Tongue (tissue), 2 donors: ENCODE data around the gene GARNL3. TPM values are rescaled to one million over a fixed set of nuclear protein-coding genes. Genes with fewer than 3 reads are reported as not detected.

Experiments
- DNase-seq: peaks from one replicate; pipeline ENCODE4 v3.0.0-alpha.2; 2015
- total RNA-seq: library from RNA; depleted of rRNA; stranded (reverse); fragments of >200 nt; gene quantifications from one replicate; pipeline ENCODE4 v1.2.3, GENCODE V29; 2014

The GARNL3 gene
- total RNA-seq, 1 donor from 2014 or later = 32.9 TPM

- DNase-seq = no peak
Observed at GRCh38 chr9:127277770-127278169, 13.2 kb downstream of the GARNL3 start.

- DNase-seq = no peak
Observed at GRCh38 chr9:127278372-127278771, 13.8 kb downstream of the GARNL3 start.

- peak; percentile 17 for DNase-seq
Observed at GRCh38 chr9:127279717-127280285, 15.2 kb downstream of the GARNL3 start.

GRCh38 chr9:127280880-127281660, 16.5 kb downstream of the GARNL3 start:
- no peak for DNase-seq

- DNase-seq = no peak
Observed at GRCh38 chr9:127281891-127282290, 17.3 kb downstream of the GARNL3 start.

GRCh38 chr9:127282611-127283010, 18.0 kb downstream of the GARNL3 start:
- DNase-seq = no peak

GRCh38 chr9:127283135-127283534, 18.6 kb downstream of the GARNL3 start:
- no peak for DNase-seq

- DNase-seq = peak; percentile 28
Observed at GRCh38 chr9:127283917-127284497, 19.4 kb downstream of the GARNL3 start.

GRCh38 chr9:127285965-127286364, 21.4 kb downstream of the GARNL3 start:
- no peak for DNase-seq

GRCh38 chr9:127290561-127291065, 26.0 kb downstream of the GARNL3 start:
- peak; percentile 31 for DNase-seq

GRCh38 chr9:127291246-127291778, 26.7 kb downstream of the GARNL3 start:
- no peak for DNase-seq

- DNase-seq = no peak
Observed at GRCh38 chr9:127292415-127292814, 27.8 kb downstream of the GARNL3 start.

GRCh38 chr9:127293328-127293727, 28.8 kb downstream of the GARNL3 start:
- DNase-seq = no peak

GRCh38 chr9:127293767-127294166, 29.2 kb downstream of the GARNL3 start:
- no peak for DNase-seq

GRCh38 chr9:127295005-127295404, 30.4 kb downstream of the GARNL3 start:
- no peak for DNase-seq

GRCh38 chr9:127300886-127301447, 36.4 kb downstream of the GARNL3 start:
- peak; percentile 53 for DNase-seq

- no peak for DNase-seq
Observed at GRCh38 chr9:127303830-127304229, 39.3 kb downstream of the GARNL3 start.

- DNase-seq = no peak
Observed at GRCh38 chr9:127305206-127305837, 40.7 kb downstream of the GARNL3 start.

GRCh38 chr9:127305838-127306226, 41.3 kb downstream of the GARNL3 start:
- no peak for DNase-seq

- no peak for DNase-seq
Observed at GRCh38 chr9:127307802-127308201, 43.2 kb downstream of the GARNL3 start.

GRCh38 chr9:127308652-127309434, 44.3 kb downstream of the GARNL3 start:
- DNase-seq = no peak
